Endothelial cell of umbilical vein (primary cell): ENCODE results near the gene FBXL19. TPM values are rescaled to one million over a fixed set of nuclear protein-coding genes. Genes with fewer than 3 reads are reported as not detected.

Source experiments
- BruUV-seq: library from RNA; stranded (reverse); fragments of 400-500 nt; replicated peaks from 2 replicates; lab custom pipeline; 2021; lab: Mats Ljungman, UMichigan
- CTCF ChIA-PET: fragments of 300-600, 350-600 bp; sonication (Branson Sonifier 250); formaldehyde crosslinking; loops from one replicate; lab custom pipeline; 2021; ENCODE audit warnings: antibody characterized with exemption, inconsistent platforms; lab: Charles Lee
- POLR2A ChIA-PET: fragments of 300-600, 350-600 bp; sonication (Branson Sonifier 250); formaldehyde crosslinking; loops from one replicate; lab custom pipeline; 2021; ENCODE audit warnings: antibody characterized with exemption, inconsistent platforms; lab: Charles Lee
- DNase-seq: peaks from one replicate; pipeline ENCODE4 v3.0.0-alpha.2; 2011; ENCODE audit warnings: low read depth, low spot score
- FAIRE-seq: peaks from 2 replicates; lab custom pipeline; 2011; peaks lifted over from hg19 to GRCh38; lab: Jason Lieb, UNC
- H2AFZ ChIP-seq: 2 replicates; pipeline ENCODE4 v1.6.0; 2012; ENCODE audit warnings: low read depth, low read length, control low read depth, inconsistent platforms
- H3K27ac ChIP-seq: 2 replicates; pipeline ENCODE4 v1.5.1; 2011; ENCODE audit warnings: low read depth, mild to moderate bottlenecking, control low read depth, low read length, moderate library complexity; ENCODE audit not compliant: insufficient read depth
- H3K27me3 ChIP-seq, 2 experiments: 2 replicates each; pipeline versions ENCODE4 v1.6.0 to v1.6.1; 2011; ENCODE audit warnings: low read length in 2 of 2, mixed read lengths in 1 of 2; ENCODE audit not compliant: control insufficient read depth in 2 of 2, insufficient read depth in 2 of 2
- H3K36me3 ChIP-seq, 2 experiments: 2 replicates in 1 of 2; 3 replicates in 1 of 2; pipeline ENCODE4 v1.5.1; 2011; ENCODE audit warnings: low read length in 2 of 2, mild to moderate bottlenecking in 1 of 2, moderate library complexity in 1 of 2; ENCODE audit not compliant: control insufficient read depth in 2 of 2, insufficient read depth in 2 of 2; ENCODE audit errors: extremely low read depth in 1 of 2
- H3K4me1 ChIP-seq: 3 replicates; pipeline ENCODE4 v1.5.1; 2011; ENCODE audit warnings: mild to moderate bottlenecking, low read length; ENCODE audit not compliant: control insufficient read depth, insufficient read depth; ENCODE audit errors: extremely low read depth
- H3K4me2 ChIP-seq: 2 replicates; pipeline ENCODE4 v1.6.1; 2011; ENCODE audit warnings: low read length, control low read depth, mixed read lengths; ENCODE audit not compliant: insufficient read depth
- H3K4me3 ChIP-seq, 3 experiments: fragments of 200-600 bp in 1 of 3; sonication (generic), shearing (Covaris generic) in 1 of 3; replicated peaks in 1 of 3; 2 replicates each; pipeline ENCODE4 v1.5.1; 2011 to 2016; ENCODE audit warnings: control low read depth in 3 of 3, low read length in 3 of 3, mild to moderate bottlenecking in 2 of 3, inconsistent platforms in 1 of 3, low read depth in 1 of 3, moderate library complexity in 1 of 3; ENCODE audit not compliant: insufficient read depth in 1 of 3
- H3K79me2 ChIP-seq: 2 replicates; pipeline ENCODE4 v1.6.0; 2012; ENCODE audit warnings: low read length, inconsistent platforms; ENCODE audit not compliant: control insufficient read depth, insufficient read depth
- H3K9ac ChIP-seq: replicated peaks from 2 replicates; pipeline ENCODE3; 2011; ENCODE audit warnings: low read length, control low read depth; ENCODE audit not compliant: insufficient read depth; ENCODE audit errors: extremely low read depth
- H3K9me1 ChIP-seq: replicated peaks from 3 replicates; pipeline ENCODE4 v1.6.0; 2011; ENCODE audit warnings: mild to moderate bottlenecking, low read length; ENCODE audit not compliant: control insufficient read depth, insufficient read depth; ENCODE audit errors: extremely low read depth
- H3K9me3 ChIP-seq: replicated peaks from 2 replicates; pipeline ENCODE4 v1.5.1; 2012; ENCODE audit warnings: low read length, inconsistent platforms; ENCODE audit not compliant: control insufficient read depth, insufficient read depth
- H4K20me1 ChIP-seq: replicated peaks from 2 replicates; pipeline ENCODE3; 2011; ENCODE audit warnings: mild to moderate bottlenecking, low read length; ENCODE audit not compliant: control insufficient read depth, insufficient read depth; ENCODE audit errors: extremely low read depth
- CTCF ChIP-seq, 2 donors: IDR thresholded peaks; 1 replicate in 1 of 2; 2 replicates in 1 of 2; pipeline ENCODE4 v1.5.1; 2011; ENCODE audit warnings: low read length in 2 of 2, mild to moderate bottlenecking in 2 of 2, moderate library complexity in 2 of 2, control low read depth in 1 of 2, inconsistent platforms in 1 of 2, low read depth in 1 of 2; ENCODE audit not compliant: insufficient read depth in 1 of 2; ENCODE audit errors: extremely low read depth in 1 of 2
- EZH2 ChIP-seq: IDR thresholded peaks from 2 replicates; pipeline ENCODE4 v1.6.1; 2012; ENCODE audit warnings: borderline replicate concordance, low read depth, mild to moderate bottlenecking, moderate library complexity, low read length, inconsistent platforms; ENCODE audit not compliant: severe bottlenecking
- FOS ChIP-seq: IDR thresholded peaks from 2 replicates; pipeline ENCODE4 v1.6.1; 2011; ENCODE audit warnings: mild to moderate bottlenecking, low read length, moderate library complexity, borderline replicate concordance; ENCODE audit not compliant: insufficient read depth
- GATA2 ChIP-seq: IDR thresholded peaks from 2 replicates; pipeline ENCODE4 v1.7.0; 2011; ENCODE audit warnings: low read depth, mild to moderate bottlenecking, moderate library complexity, mixed read lengths, low read length; ENCODE audit not compliant: insufficient read length, insufficient read depth
- JUN ChIP-seq: IDR thresholded peaks from 2 replicates; pipeline ENCODE4 v1.6.1; 2011; ENCODE audit warnings: borderline replicate concordance, low read depth; ENCODE audit not compliant: insufficient read length, insufficient read depth
- MAX ChIP-seq: IDR thresholded peaks from 2 replicates; pipeline ENCODE4 v1.6.1; 2011; ENCODE audit not compliant: insufficient read depth, insufficient read length
- MYC ChIP-seq: IDR thresholded peaks from one replicate; pipeline ENCODE4 v1.6.1; 2011; ENCODE audit warnings: mild to moderate bottlenecking, low read depth, low read length
- POLR2A ChIP-seq: IDR thresholded peaks from 2 replicates; pipeline ENCODE4 v1.6.1; 2012; ENCODE audit warnings: low read depth, mild to moderate bottlenecking, control low read depth, low read length
- POLR2AphosphoS5 ChIP-seq: IDR thresholded peaks from 2 replicates; pipeline ENCODE4 v1.6.1; 2012; ENCODE audit warnings: low read depth, mild to moderate bottlenecking, control low read depth, low read length, moderate library complexity; ENCODE audit not compliant: insufficient read depth
- dilution Hi-C: fragments of 300-500 bp; cut with MboI; formaldehyde crosslinking; loops from one replicate; pipeline ENCODE4 v1.15.0; 2019; ENCODE audit warnings: low sequenced_read_pairs; ENCODE audit not compliant: extremely low pct_ligation_motif_present
- intact Hi-C: fragments of 100-400 bp; cut with micrococcal nuclease; formaldehyde crosslinking; loops from one replicate; pipeline ENCODE4 v1.10.0; 2022
- polyA plus RNA-seq, 4 experiments: library from polyadenylated mRNA; depleted of rRNA in 3 of 4; stranded (reverse) in 3 of 4; unstranded in 1 of 4; fragments of >200 nt; gene quantifications; 2 replicates each; pipeline versions ENCODE4 v1.2.1 to v1.2.3, GENCODE V29; 2011 to 2012; ENCODE audit warnings: missing spikeins in 1 of 4
- total RNA-seq: library from RNA; stranded (reverse); gene quantifications from 2 replicates; pipeline ENCODE4 v1.2.3, GENCODE V29; 2021

FBXL19 gene
- total and polyA plus RNA-seq, 2 donors (not counting 3 experiments of a cell fraction or from before 2014, with no cell fraction given): 22.1 to 38.0 TPM

GRCh38 chr16:30910427-30911029 lies 12.8 kb upstream of the FBXL19 start:
- no peak overlapping the region for H3K9ac ChIP-seq
- H3K79me2 ChIP-seq: no peaks in the 10 kb centered on the region
- H3K9me3 ChIP-seq: no peaks in the 10 kb centered on the region
- H3K27me3 ChIP-seq: no peaks in the 10 kb centered on the region
- no peak overlapping the region for H2AFZ ChIP-seq
- dilution Hi-C loops: no loop called here
- BruUV-seq: no TSS peak
- no peaks in the 10 kb centered on the region for H3K36me3 ChIP-seq
- FAIRE-seq (no peak), DNase-seq (no peak)
- no peak overlapping the region for H3K27ac ChIP-seq
- no peaks in the 10 kb centered on the region for H3K9me1 ChIP-seq
- no peaks in the 10 kb centered on the region for H4K20me1 ChIP-seq
- POLR2A ChIA-PET: no interaction called here
- no peak overlapping the region for H3K4me2 ChIP-seq
- H3K4me3 ChIP-seq: no peak overlapping the region
- H3K4me1 ChIP-seq: no peaks in the 10 kb centered on the region
- intact Hi-C loops: no loop called here
- CTCF ChIA-PET: interaction anchor here (1.4 to 4.6 kb wide), 2 partner anchors 10 to 66 kb away, joined by 4 to 26 read pairs; no protein-coding TSS in a partner anchor
- TF ChIP-seq JUN: no peak
- no peak for TF ChIP-seq POLR2A
- TF ChIP-seq CTCF (IDR thresholded peaks at IDR 0.05; ENCODE audit: extremely low read depth in 1 of 2, insufficient read depth in 1 of 2, low read depth in 1 of 2, low read length in 2 of 2): no peak
- no peak for TF ChIP-seq GATA2
- no peak for TF ChIP-seq FOS
- no peak for TF ChIP-seq EZH2
- TF ChIP-seq MYC: no peak
- TF ChIP-seq MAX: no peak
- no peak for TF ChIP-seq POLR2AphosphoS5
